K562 (cell line): ENCODE data around the gene CRTC3. TPM values are rescaled to one million over a fixed set of nuclear protein-coding genes. Genes with fewer than 3 reads are reported as not detected.

Experiments
- ATAC-seq: fragments of 200-7000 bp; cut with Tn5 transposase; 3 replicates; pipeline ENCODE4 v1.9.1; 2020; ENCODE audit warnings: moderate library complexity
- BruUV-seq: library from RNA; stranded (reverse); fragments of 400-500 nt; replicated peaks from 2 replicates; lab custom pipeline; 2021; lab: Mats Ljungman, UMichigan
- CTCF ChIA-PET: fragments of 300-600 bp; formaldehyde crosslinking; extraction: SDS; loops from one replicate; lab custom pipeline; 2021; ENCODE audit warnings: low intra/inter-chr PET ratio; lab: Yijun Ruan, JAX
- POLR2A ChIA-PET: fragments of 300-600, 350-650 bp; sonication (Branson Sonifier 250); formaldehyde crosslinking; extraction: SDS; loops from one replicate; lab custom pipeline; 2021; ENCODE audit warnings: antibody characterized with exemption, inconsistent platforms; lab: Yijun Ruan, JAX
- DNase-seq, 4 experiments: peaks; one replicate each; pipeline versions ENCODE4 v3.0.0 to v3.0.0-alpha.2; 2011 to 2018; ENCODE audit warnings: low spot score in 3 of 4, mixed read lengths in 3 of 4; ENCODE audit errors: extremely low read depth in 1 of 4
- FAIRE-seq: peaks from 2 replicates; lab custom pipeline; 2011; peaks lifted over from hg19 to GRCh38; lab: Jason Lieb, UNC
- H2AFZ ChIP-seq: 2 replicates; pipeline ENCODE4 v1.6.0; 2011; ENCODE audit warnings: low read depth, low read length, control low read depth, inconsistent platforms
- H3K27ac ChIP-seq: fragments of 200-600 bp; 3 replicates; pipeline ENCODE4 v1.8.0; 2011; ENCODE audit warnings: low read depth, mild to moderate bottlenecking, control low read depth, inconsistent platforms, low read length, moderate library complexity, mixed read lengths; ENCODE audit errors: extremely low read depth
- H3K27me3 ChIP-seq, 2 experiments: fragments of 300-600 bp in 1 of 2; 2 replicates in 1 of 2; 3 replicates in 1 of 2; pipeline versions ENCODE4 v1.6.0 to v1.8.0; 2011; ENCODE audit warnings: inconsistent platforms in 2 of 2, low read length in 2 of 2, mild to moderate bottlenecking in 1 of 2, mixed read lengths in 1 of 2, moderate library complexity in 1 of 2; ENCODE audit not compliant: control insufficient read depth in 2 of 2, insufficient read depth in 2 of 2
- H3K36me3 ChIP-seq: fragments of 300-600 bp; 3 replicates; pipeline ENCODE4 v1.8.0; 2011; ENCODE audit warnings: mild to moderate bottlenecking, low read length, inconsistent platforms; ENCODE audit not compliant: control insufficient read depth, insufficient read depth
- H3K4me1 ChIP-seq, 2 experiments: fragments of 200-600 bp in 1 of 2; replicated peaks in 1 of 2; 2 replicates in 1 of 2; 3 replicates in 1 of 2; pipeline versions ENCODE4 v1.5.1 to v1.8.0; 2011; ENCODE audit warnings: inconsistent platforms in 2 of 2, low read length in 2 of 2, mild to moderate bottlenecking in 1 of 2, mixed read lengths in 1 of 2, moderate library complexity in 1 of 2; ENCODE audit not compliant: control insufficient read depth in 2 of 2, insufficient read depth in 2 of 2
- H3K4me2 ChIP-seq: 2 replicates; pipeline ENCODE4 v1.6.1; 2011; ENCODE audit warnings: low read length, control low read depth, inconsistent platforms, mixed read lengths; ENCODE audit not compliant: insufficient read depth
- H3K4me3 ChIP-seq: fragments of 200-600 bp; sonication (generic), shearing (Covaris generic); 2 replicates; pipeline ENCODE4 v1.5.1; 2016; ENCODE audit warnings: control low read depth, inconsistent platforms
- H3K79me2 ChIP-seq: fragments of 200-600 bp; 3 replicates; pipeline ENCODE4 v1.8.0; 2011; ENCODE audit warnings: low read length, inconsistent platforms; ENCODE audit not compliant: control insufficient read depth, insufficient read depth
- H3K9ac ChIP-seq, 2 experiments: 2 replicates each; pipeline versions ENCODE4 v1.6.0 to v1.6.1; 2011; ENCODE audit warnings: low read depth in 2 of 2, low read length in 2 of 2, control low read depth in 1 of 2, inconsistent platforms in 1 of 2, mild to moderate bottlenecking in 1 of 2, mixed read lengths in 1 of 2; ENCODE audit not compliant: insufficient read depth in 1 of 2
- H3K9me1 ChIP-seq: one replicate; pipeline ENCODE4 v1.6.0; 2011; ENCODE audit warnings: inconsistent platforms, mild to moderate bottlenecking, low read length, moderate library complexity; ENCODE audit not compliant: control insufficient read depth, insufficient read depth
- H3K9me3 ChIP-seq: replicated peaks from 2 replicates; pipeline ENCODE4 v1.5.1; 2011; ENCODE audit warnings: low read depth, low read length, inconsistent platforms; ENCODE audit not compliant: control insufficient read depth, insufficient read depth
- H4K20me1 ChIP-seq: replicated peaks from 2 replicates; pipeline ENCODE4 v1.6.1; 2011; ENCODE audit warnings: low read length, inconsistent platforms, mixed read lengths; ENCODE audit not compliant: control insufficient read depth, insufficient read depth
- CEBPB ChIP-seq: fragments of 450-650 bp; IDR thresholded peaks from 2 replicates; pipeline ENCODE4 v1.6.1; 2016; ENCODE audit warnings: missing genetic modification characterization, missing compliant biosample characterization
- CEBPG ChIP-seq, 3 experiments: fragments of 200-800 bp in 1 of 3; sonication (Bioruptor generic) in 1 of 3; sonication (generic) in 1 of 3; formaldehyde crosslinking in 1 of 3; IDR thresholded peaks in 2 of 3; conservative IDR thresholded peaks in 1 of 3; 2 replicates each; pipeline versions ENCODE4 v1.6.1 to v1.8.0; 2016 to 2022; ENCODE audit warnings: missing compliant biosample characterization in 2 of 3, missing genetic modification characterization in 2 of 3, mild to moderate bottlenecking in 1 of 3, missing genetic modification reagents in 1 of 3
- FOXJ2 ChIP-seq: fragments of 200-800 bp; sonication (Bioruptor generic); IDR thresholded peaks from 2 replicates; pipeline ENCODE4 v1.6.1; 2016; ENCODE audit warnings: missing genetic modification characterization, missing compliant biosample characterization
- HDAC6 ChIP-seq: IDR thresholded peaks from 2 replicates; pipeline ENCODE4 v1.6.1; 2012; ENCODE audit warnings: low read depth, mild to moderate bottlenecking, control low read depth, inconsistent platforms, low read length, moderate library complexity
- WGBS: fragments of 100-300 bp; shearing (Covaris generic); methylation state at CpG from one replicate; pipeline ENCODE4 v1.1.6; 2016; ENCODE audit warnings: low coverage, mixed read lengths; ENCODE audit not compliant: insufficient coverage; ENCODE audit errors: missing lambda C conversion rate; 5-methylcytosine and 5-hydroxymethylcytosine counted together
- in situ Hi-C: fragments of 300-500 bp; cut with MboI; formaldehyde crosslinking; loops from 4 replicates; pipeline ENCODE4 v1.15.0; 2018; ENCODE audit warnings: inconsistent platforms, mixed read lengths
- intact Hi-C: fragments of 100-400 bp; cut with micrococcal nuclease; formaldehyde crosslinking; loops from 2 replicates; pipeline ENCODE4 v1.14.2; 2022
- polyA plus RNA-seq, 8 experiments: library from polyadenylated mRNA; depleted of rRNA in 4 of 8; stranded (reverse) in 5 of 8; unstranded in 3 of 8; fragments of >200 nt; fragmentation: Nextera tagmentation in 2 of 8; fragmentation: Illumina TruSeq in 1 of 8; extraction: Ambion mirVana in 2 of 8; extraction: Trizol in 1 of 8; gene quantifications; 2 replicates each; pipeline versions ENCODE4 v1.2.1 to v1.2.3, GENCODE V29; 2011 to 2014; ENCODE audit warnings: inconsistent platforms in 1 of 8, missing spikeins in 1 of 8
- total RNA-seq, 7 experiments: library from RNA; depleted of rRNA in 6 of 7; stranded (reverse); fragments of >200 nt in 6 of 7; fragmentation: Illumina TruSeq in 2 of 7; extraction: Trizol in 2 of 7; gene quantifications; 2 replicates each; pipeline versions ENCODE4 v1.2.1 to v1.2.3, GENCODE V29; 2011 to 2021; ENCODE audit warnings: low replicate concordance in 1 of 7
- TF ChIP-seq, protein P1 (sequence below): fragments of 250-450 bp; sonication (Bioruptor Pico); IDR thresholded peaks from 2 replicates; pipeline ENCODE4 v1.5.0; 2022; ENCODE audit warnings: mild to moderate bottlenecking
- TF ChIP-seq, protein P2 (sequence below), 2 experiments: fragments of 450-650 bp in 1 of 2; sonication (generic) in 1 of 2; formaldehyde crosslinking in 1 of 2; IDR thresholded peaks in 1 of 2; conservative IDR thresholded peaks in 1 of 2; 2 replicates each; pipeline versions ENCODE4 v1.6.1 to v1.8.1; 2016 to 2023; ENCODE audit warnings: mild to moderate bottlenecking in 2 of 2, moderate library complexity in 2 of 2, inconsistent platforms in 1 of 2, missing genetic modification reagents in 1 of 2

The CRTC3 gene
- total and polyA plus RNA-seq, 9 of the 15 experiments (the other 6 are each of a cell fraction or from before 2014, with no cell fraction given) = 1.2 to 19.0 (median 11.6) TPM

DNA sequence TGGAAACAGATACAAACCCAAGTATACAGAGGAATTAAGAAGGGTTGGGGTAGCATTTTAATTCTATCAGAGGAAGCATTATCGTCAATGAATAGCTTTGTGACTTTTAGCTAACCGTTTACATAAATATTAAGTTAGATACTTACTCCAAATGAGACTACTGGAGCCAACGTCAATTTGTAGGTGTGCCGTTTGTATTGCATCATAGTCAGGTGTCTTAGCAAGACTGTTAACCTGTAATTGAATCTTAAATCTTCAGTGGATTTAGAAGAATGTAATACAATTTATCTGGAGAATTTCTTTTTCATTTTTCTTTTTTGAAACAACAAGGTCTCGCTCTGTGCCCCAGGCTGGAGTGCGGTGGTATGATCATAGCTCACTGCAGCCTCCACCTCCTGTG, 55.1 kb downstream of the CRTC3 start:
- H3K27me3 ChIP-seq = no peaks in the 10 kb centered on the region
- intact Hi-C loops = no loop called here
- no peak for DNase-seq
- no peaks in the 10 kb centered on the region for H4K20me1 ChIP-seq
- in situ Hi-C loops = no loop called here
- H3K27ac ChIP-seq = no peak overlapping the region
- H3K9me1 ChIP-seq = no peaks in the 10 kb centered on the region
- WGBS = 64% methylated on average over 6 of the region's 6 CpGs
- H3K4me3 ChIP-seq = no peak overlapping the region
- H3K9ac ChIP-seq = no peak overlapping the region
- H3K4me1 ChIP-seq = peaks cover 0 to 4% of the 10 kb centered on the region in 2 experiments; a peak in 2 of 5 replicates
- no peaks in the 10 kb centered on the region for H3K79me2 ChIP-seq
- H3K4me2 ChIP-seq = no peak overlapping the region
- H3K9me3 ChIP-seq = no peaks in the 10 kb centered on the region
- TF ChIP-seq, protein P1, sequence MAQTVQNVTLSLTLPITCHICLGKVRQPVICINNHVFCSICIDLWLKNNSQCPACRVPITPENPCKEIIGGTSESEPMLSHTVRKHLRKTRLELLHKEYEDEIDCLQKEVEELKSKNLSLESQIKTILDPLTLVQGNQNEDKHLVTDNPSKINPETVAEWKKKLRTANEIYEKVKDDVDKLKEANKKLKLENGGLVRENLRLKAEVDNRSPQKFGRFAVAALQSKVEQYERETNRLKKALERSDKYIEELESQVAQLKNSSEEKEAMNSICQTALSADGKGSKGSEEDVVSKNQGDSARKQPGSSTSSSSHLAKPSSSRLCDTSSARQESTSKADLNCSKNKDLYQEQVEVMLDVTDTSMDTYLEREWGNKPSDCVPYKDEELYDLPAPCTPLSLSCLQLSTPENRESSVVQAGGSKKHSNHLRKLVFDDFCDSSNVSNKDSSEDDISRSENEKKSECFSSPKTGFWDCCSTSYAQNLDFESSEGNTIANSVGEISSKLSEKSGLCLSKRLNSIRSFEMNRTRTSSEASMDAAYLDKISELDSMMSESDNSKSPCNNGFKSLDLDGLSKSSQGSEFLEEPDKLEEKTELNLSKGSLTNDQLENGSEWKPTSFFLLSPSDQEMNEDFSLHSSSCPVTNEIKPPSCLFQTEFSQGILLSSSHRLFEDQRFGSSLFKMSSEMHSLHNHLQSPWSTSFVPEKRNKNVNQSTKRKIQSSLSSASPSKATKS = no peak
- TF ChIP-seq FOXJ2 (tag) = no peak
- TF ChIP-seq, protein P2, sequence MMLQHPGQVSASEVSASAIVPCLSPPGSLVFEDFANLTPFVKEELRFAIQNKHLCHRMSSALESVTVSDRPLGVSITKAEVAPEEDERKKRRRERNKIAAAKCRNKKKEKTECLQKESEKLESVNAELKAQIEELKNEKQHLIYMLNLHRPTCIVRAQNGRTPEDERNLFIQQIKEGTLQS (IDR thresholded peaks at IDR 0.05) = peak; percentile 20; the same call in 1 of the 2 replicates
- TF ChIP-seq, protein P2 (CRISPR knock-in tag; conservative IDR thresholded peaks at IDR 0.05) = no peak
- peak; percentile 70 for TF ChIP-seq CEBPB
- TF ChIP-seq HDAC6 = no peak
- no peak for TF ChIP-seq CEBPG (CRISPR knock-in tag; IDR thresholded peaks at IDR 0.05)
- peak; percentile 39 to 76; a peak in 3 of 4 replicates for TF ChIP-seq CEBPG (tag; conservative IDR thresholded peaks at IDR 0.05 in 1 of 2, IDR thresholded peaks at IDR 0.05 in 1 of 2)
- H2AFZ ChIP-seq = no peak overlapping the region
- FAIRE-seq = no peak
- ATAC-seq = no peak
- no peaks in the 10 kb centered on the region for H3K36me3 ChIP-seq
- no TSS peak for BruUV-seq
- ChIA-PET POLR2A (interaction anchor here (0.6 to 2.0 kb wide), 5 partner anchors 9 to 264 kb away, joined by 3 to 9 read pairs (median 5); no protein-coding TSS in a partner anchor), CTCF (no interaction called here)
